Measurements from ENCODE around the gene NCOA3.

NCOA3 gene

DNA sequence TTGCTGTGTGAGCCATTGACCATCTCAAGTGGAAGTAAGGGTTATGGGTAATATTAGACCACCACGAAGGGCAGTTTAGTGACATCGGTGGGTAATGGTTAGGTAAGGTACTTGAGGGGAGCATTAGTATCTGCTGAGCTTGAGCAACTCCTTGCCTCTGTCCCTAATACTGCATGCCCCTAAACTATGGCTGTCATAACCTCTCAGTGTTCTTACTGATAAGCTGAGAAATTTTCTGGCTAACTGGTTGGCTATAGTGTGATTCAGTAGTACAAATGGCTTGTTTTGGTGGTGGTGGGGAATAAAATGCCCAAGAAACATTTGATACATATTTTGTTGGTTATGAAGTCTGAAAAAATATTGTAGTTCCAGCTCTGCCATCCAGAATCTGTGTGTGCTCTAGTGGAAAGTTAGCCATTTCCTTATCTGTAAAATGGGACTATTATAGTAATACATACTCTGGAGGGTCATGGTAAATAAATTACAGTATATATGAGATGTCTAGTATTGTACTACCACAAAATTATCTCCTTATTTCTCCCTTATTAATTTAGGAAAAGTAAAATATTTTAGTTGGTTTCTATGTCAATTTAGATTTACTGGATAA lies 113.1 kb downstream of the NCOA3 start:
- no peak overlapping the region for H3K9ac ChIP-seq (ENCODE audit: low read length)
- no peak overlapping the region for H3K4me3 ChIP-seq (ENCODE audit: low read depth, low read length, poor library complexity, severe bottlenecking)
- no peak overlapping the region for H2AFZ ChIP-seq (ENCODE audit: low read length)
- peak overlapping the region; percentile 24 for H3K27ac ChIP-seq (ENCODE audit: low read depth, low read length, poor library complexity, severe bottlenecking)
- H3K4me2 ChIP-seq (ENCODE audit: low read length) = no peak overlapping the region
- no peaks in the 10 kb centered on the region for H4K20me1 ChIP-seq (ENCODE audit: insufficient read depth, low read length)
- H3K79me2 ChIP-seq (ENCODE audit: insufficient read depth, low read length) = peaks cover 90% of the 10 kb centered on the region
- H3K9me2 ChIP-seq (ENCODE audit: low read depth, low read length) = no peaks in the 10 kb centered on the region
- no peaks in the 10 kb centered on the region; the same call in 1 of the 2 replicates for H3F3A ChIP-seq (ENCODE audit: insufficient read depth, low read length)
- H3K27me3 ChIP-seq (ENCODE audit: insufficient read depth, low read length) = no peaks in the 10 kb centered on the region
- H3K4me1 ChIP-seq (ENCODE audit: insufficient read depth, low read length, severe bottlenecking) = peaks cover 42% of the 10 kb centered on the region
- H3K36me3 ChIP-seq (ENCODE audit: insufficient read depth, low read length) = peaks cover 42% of the 10 kb centered on the region
- H3K9me3 ChIP-seq (ENCODE audit: low read length) = no peaks in the 10 kb centered on the region
- TF ChIP-seq EZH2 (IDR thresholded peaks at IDR 0.05; ENCODE audit: borderline replicate concordance, low read length) = no peak
- TF ChIP-seq, protein P1, sequence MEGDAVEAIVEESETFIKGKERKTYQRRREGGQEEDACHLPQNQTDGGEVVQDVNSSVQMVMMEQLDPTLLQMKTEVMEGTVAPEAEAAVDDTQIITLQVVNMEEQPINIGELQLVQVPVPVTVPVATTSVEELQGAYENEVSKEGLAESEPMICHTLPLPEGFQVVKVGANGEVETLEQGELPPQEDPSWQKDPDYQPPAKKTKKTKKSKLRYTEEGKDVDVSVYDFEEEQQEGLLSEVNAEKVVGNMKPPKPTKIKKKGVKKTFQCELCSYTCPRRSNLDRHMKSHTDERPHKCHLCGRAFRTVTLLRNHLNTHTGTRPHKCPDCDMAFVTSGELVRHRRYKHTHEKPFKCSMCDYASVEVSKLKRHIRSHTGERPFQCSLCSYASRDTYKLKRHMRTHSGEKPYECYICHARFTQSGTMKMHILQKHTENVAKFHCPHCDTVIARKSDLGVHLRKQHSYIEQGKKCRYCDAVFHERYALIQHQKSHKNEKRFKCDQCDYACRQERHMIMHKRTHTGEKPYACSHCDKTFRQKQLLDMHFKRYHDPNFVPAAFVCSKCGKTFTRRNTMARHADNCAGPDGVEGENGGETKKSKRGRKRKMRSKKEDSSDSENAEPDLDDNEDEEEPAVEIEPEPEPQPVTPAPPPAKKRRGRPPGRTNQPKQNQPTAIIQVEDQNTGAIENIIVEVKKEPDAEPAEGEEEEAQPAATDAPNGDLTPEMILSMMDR (IDR thresholded peaks at IDR 0.05; ENCODE audit: low read length) = no peak

DNA sequence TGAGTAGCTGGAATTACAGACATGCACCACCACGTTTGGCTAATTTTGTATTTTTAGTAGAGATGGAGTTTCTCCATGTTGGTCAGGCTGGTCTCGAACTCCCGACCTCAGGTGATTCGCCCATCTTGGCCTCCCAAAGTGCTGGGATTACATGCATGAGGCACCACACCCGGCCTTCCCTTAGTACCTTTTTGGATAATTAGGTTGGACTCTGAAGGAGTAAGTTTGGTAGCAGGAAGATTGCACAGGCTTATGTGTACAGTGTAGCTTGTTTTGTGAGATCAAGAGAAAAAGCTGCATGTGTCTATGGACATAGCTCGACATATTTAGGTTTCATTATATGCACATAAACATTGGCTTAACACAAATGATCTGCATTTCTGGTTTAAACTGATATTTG lies 116.8 kb downstream of the NCOA3 start:
- Histone ChIP-seq H3K9me2 (ENCODE audit: low read depth, low read length) (no peaks in the 10 kb centered on the region), H3K36me3 (ENCODE audit: insufficient read depth, low read length) (peaks cover 46% of the 10 kb centered on the region), H3K4me3 (ENCODE audit: low read depth, low read length, poor library complexity, severe bottlenecking) (no peak overlapping the region), H3K4me2 (ENCODE audit: low read length) (no peak overlapping the region), H3K9me3 (ENCODE audit: low read length) (no peaks in the 10 kb centered on the region), H3K27me3 (ENCODE audit: insufficient read depth, low read length) (no peaks in the 10 kb centered on the region), H3K9ac (ENCODE audit: low read length) (no peak overlapping the region), H3K27ac (ENCODE audit: low read depth, low read length, poor library complexity, severe bottlenecking) (no peak overlapping the region), H4K20me1 (ENCODE audit: insufficient read depth, low read length) (no peaks in the 10 kb centered on the region), H3F3A (ENCODE audit: insufficient read depth, low read length) (peaks cover 5% of the 10 kb centered on the region; the same call in 1 of the 2 replicates), H3K4me1 (ENCODE audit: insufficient read depth, low read length, severe bottlenecking) (peaks cover 25% of the 10 kb centered on the region), H3K79me2 (ENCODE audit: insufficient read depth, low read length) (peaks cover 78% of the 10 kb centered on the region), H2AFZ (ENCODE audit: low read length) (no peak overlapping the region)
- no peak for TF ChIP-seq EZH2 (IDR thresholded peaks at IDR 0.05; ENCODE audit: borderline replicate concordance, low read length)
- TF ChIP-seq, protein P1 (IDR thresholded peaks at IDR 0.05; ENCODE audit: low read length) = no peak

DNA sequence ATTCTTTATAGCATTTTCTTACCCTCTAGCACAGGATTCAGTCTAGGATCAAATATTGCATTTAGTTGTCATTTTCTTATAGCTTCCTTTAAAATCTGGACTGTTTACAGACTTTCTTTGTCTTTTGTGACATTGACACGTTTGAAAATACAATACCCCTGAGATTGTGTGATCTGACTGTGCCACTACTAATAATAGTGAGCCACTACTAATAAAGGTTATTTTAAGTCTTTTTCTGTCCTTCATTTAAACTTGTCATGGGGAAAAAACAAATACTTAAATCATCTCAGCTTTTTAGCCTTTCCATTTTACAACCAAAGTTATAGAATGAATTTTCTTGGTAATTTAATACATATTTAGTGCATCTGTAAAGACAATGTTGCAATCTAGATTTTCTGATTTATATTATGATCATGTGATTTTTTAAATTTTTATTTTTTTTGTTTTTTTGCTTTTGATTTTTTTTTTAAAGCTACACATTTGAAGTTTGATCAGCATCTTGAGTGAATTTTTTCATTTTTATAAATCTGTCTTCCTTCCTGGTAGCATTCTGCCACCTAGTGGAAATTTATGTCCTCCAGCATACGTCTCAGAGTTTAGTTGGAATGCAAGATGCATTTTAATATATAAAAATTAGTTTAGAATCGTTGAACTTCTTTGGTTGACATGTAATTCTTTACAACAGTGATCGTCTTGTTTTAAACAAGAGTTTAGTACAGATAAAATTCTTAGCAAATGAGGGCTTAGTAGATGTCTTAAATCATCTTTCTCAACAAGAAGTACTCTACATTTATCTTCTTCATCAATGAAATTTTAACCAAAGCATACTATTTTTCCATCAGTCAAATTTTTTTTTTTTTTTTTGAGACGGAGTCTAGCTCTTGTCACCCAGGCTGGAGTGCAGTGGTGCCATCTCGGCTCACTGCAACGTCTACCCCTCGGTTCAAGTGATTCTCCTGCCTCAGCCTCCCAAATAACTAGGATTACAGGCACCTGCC lies 119.4 kb downstream of the NCOA3 start:
- peak overlapping the region; percentile 10 for H3K4me2 ChIP-seq (ENCODE audit: low read length)
- no peaks in the 10 kb centered on the region for H3K27me3 ChIP-seq (ENCODE audit: insufficient read depth, low read length)
- peaks cover 58% of the 10 kb centered on the region for H3K36me3 ChIP-seq (ENCODE audit: insufficient read depth, low read length)
- H3K27ac ChIP-seq (ENCODE audit: low read depth, low read length, poor library complexity, severe bottlenecking) = peak overlapping the region; percentile 64
- H2AFZ ChIP-seq (ENCODE audit: low read length) = no peak overlapping the region
- no peaks in the 10 kb centered on the region for H4K20me1 ChIP-seq (ENCODE audit: insufficient read depth, low read length)
- H3K4me1 ChIP-seq (ENCODE audit: insufficient read depth, low read length, severe bottlenecking) = peaks cover 25% of the 10 kb centered on the region
- no peaks in the 10 kb centered on the region for H3K9me2 ChIP-seq (ENCODE audit: low read depth, low read length)
- no peaks in the 10 kb centered on the region for H3K9me3 ChIP-seq (ENCODE audit: low read length)
- 0 out of 2 replicates have a peak, but pooled peaks cover 5% of the 10 kb centered on the region for H3F3A ChIP-seq (ENCODE audit: insufficient read depth, low read length)
- TF ChIP-seq EZH2 (IDR thresholded peaks at IDR 0.05; ENCODE audit: borderline replicate concordance, low read length) = no peak
- TF ChIP-seq, protein P1 (IDR thresholded peaks at IDR 0.05; ENCODE audit: low read length) = peak; percentile 66
- H3K9ac ChIP-seq (ENCODE audit: low read length) = no peak overlapping the region
- no peak overlapping the region for H3K4me3 ChIP-seq (ENCODE audit: low read depth, low read length, poor library complexity, severe bottlenecking)
- peaks cover 65% of the 10 kb centered on the region for H3K79me2 ChIP-seq (ENCODE audit: insufficient read depth, low read length)

Data from OCI-LY1 (cell line).